ENCODE data around the gene ADAMTS14. TPM values are rescaled to one million over a fixed set of nuclear protein-coding genes. Genes with fewer than 3 reads are reported as not detected.

ADAMTS14 gene
- total RNA-seq, 1 experiment from 2014 or later, result 1.6 TPM

DNA sequence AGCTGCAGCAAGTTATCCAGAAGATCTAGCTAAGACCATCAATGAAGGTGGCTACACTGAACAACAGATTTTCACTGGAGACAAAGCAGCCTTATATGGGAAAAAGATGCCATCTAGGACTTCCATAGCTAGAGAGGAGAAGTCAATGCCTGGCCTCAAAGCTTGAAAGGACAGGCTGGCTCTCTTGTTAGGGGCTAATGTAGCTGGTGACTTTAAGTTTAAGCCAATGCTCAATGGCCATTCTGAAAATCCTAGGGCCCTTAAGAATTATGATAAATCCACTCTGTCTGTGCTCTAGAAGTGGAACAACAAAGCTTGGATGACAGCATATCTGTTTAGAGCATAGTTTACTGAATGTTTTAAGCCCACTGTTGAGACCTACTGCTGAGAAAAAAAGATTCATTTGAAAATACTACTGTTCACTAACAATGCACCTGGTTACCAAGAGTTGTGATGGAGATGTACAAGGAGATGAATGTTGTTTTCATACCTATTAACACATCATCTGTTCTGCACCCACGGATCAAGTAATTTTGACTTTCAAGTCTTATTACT lies 13.6 kb upstream of the ADAMTS14 start:
- H2AK5ac ChIP-seq (ENCODE audit: insufficient read length, low read length), result no peak overlapping the region
- H4K91ac ChIP-seq (ENCODE audit: insufficient read length, low read depth, low read length), result no peak overlapping the region
- no peaks in the 10 kb centered on the region for H3K79me1 ChIP-seq (ENCODE audit: insufficient read depth, low read depth, low read length, poor library complexity, severe bottlenecking)
- H4K8ac ChIP-seq (replicated peaks; ENCODE audit: insufficient read length, low read depth, low read length), result no peak overlapping the region
- Mint-ChIP-seq H3K9me3 (peaks cover 10 to 14% of the 10 kb centered on the region in 2 experiments; a peak in 3 of 5 replicates), H3K27ac (no peak overlapping the region), H3K36me3 (ENCODE audit: insufficient read depth in 1 of 3, low read depth in 3 of 3) (peaks cover 0 to 9% (median 0%) of the 10 kb centered on the region in 3 experiments; a peak in 2 of 7 replicates), H3K27me3 (ENCODE audit: low read depth) (no peaks in the 10 kb centered on the region), H3K4me1 (peaks cover 13 to 15% of the 10 kb centered on the region in 2 experiments), H3K4me3 (no peak overlapping the region)
- no peak overlapping the region for H3K9ac ChIP-seq (ENCODE audit: extremely low read depth, insufficient read length, low read length)
- H2BK20ac ChIP-seq (ENCODE audit: low read depth, low read length, poor library complexity, severe bottlenecking), result no peak overlapping the region
- H3K79me2 ChIP-seq (ENCODE audit: insufficient read depth, low read length), result no peaks in the 10 kb centered on the region
- H3K4ac ChIP-seq (ENCODE audit: low read depth, low read length), result no peak overlapping the region
- no peak overlapping the region for H2BK15ac ChIP-seq (ENCODE audit: low read depth, low read length)
- TF ChIP-seq, protein P1, sequence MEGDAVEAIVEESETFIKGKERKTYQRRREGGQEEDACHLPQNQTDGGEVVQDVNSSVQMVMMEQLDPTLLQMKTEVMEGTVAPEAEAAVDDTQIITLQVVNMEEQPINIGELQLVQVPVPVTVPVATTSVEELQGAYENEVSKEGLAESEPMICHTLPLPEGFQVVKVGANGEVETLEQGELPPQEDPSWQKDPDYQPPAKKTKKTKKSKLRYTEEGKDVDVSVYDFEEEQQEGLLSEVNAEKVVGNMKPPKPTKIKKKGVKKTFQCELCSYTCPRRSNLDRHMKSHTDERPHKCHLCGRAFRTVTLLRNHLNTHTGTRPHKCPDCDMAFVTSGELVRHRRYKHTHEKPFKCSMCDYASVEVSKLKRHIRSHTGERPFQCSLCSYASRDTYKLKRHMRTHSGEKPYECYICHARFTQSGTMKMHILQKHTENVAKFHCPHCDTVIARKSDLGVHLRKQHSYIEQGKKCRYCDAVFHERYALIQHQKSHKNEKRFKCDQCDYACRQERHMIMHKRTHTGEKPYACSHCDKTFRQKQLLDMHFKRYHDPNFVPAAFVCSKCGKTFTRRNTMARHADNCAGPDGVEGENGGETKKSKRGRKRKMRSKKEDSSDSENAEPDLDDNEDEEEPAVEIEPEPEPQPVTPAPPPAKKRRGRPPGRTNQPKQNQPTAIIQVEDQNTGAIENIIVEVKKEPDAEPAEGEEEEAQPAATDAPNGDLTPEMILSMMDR (conservative IDR thresholded peaks at IDR 0.05), result no peak
- H2BK5ac ChIP-seq (ENCODE audit: insufficient read length, low read length), result no peak overlapping the region
- no peaks in the 10 kb centered on the region for H3K23me2 ChIP-seq (ENCODE audit: insufficient read length, low read depth, low read length, poor library complexity, severe bottlenecking)
- no peak for DNase-seq
- H2AFZ ChIP-seq (ENCODE audit: low read length), result no peak overlapping the region
- no peak overlapping the region for H2BK120ac ChIP-seq (ENCODE audit: low read depth, low read length, poor library complexity, severe bottlenecking)
- no peak overlapping the region for H3K23ac ChIP-seq (ENCODE audit: insufficient read length, low read depth, low read length)
- WGBS (ENCODE audit: extremely low coverage, insufficient read length, low lambda C conversion rate), result no CpG with 5 or more reads among the region's 1 CpG
- H4K5ac ChIP-seq (ENCODE audit: insufficient read length, low read depth, low read length), result no peak overlapping the region
- H3K27ac ChIP-seq (ENCODE audit: insufficient read length, low read depth, low read length), result no peak overlapping the region
- H3K18ac ChIP-seq (ENCODE audit: insufficient read length, low read depth, low read length), result no peak overlapping the region
- H3K56ac ChIP-seq (ENCODE audit: insufficient read length, low read depth, low read length), result no peak overlapping the region
- no peaks in the 10 kb centered on the region; the same call in 1 of the 2 replicates for H3K4me1 ChIP-seq (ENCODE audit: insufficient read depth, low read length)
- H3K27me3 ChIP-seq (ENCODE audit: insufficient read depth, low read length), result peaks cover 1% of the 10 kb centered on the region; the same call in 1 of the 2 replicates
- no peak overlapping the region for H3K4me2 ChIP-seq (ENCODE audit: insufficient read depth, insufficient read length, low read length)
- no peak overlapping the region for H3T11ph ChIP-seq (ENCODE audit: low read length)
- peaks cover 5% of the 10 kb centered on the region for H3K9me3 ChIP-seq (ENCODE audit: control insufficient read depth, low read depth, low read length)
- no peaks in the 10 kb centered on the region for H4K20me1 ChIP-seq (ENCODE audit: control insufficient read depth, insufficient read depth, insufficient read length)
- no peak overlapping the region for H3K14ac ChIP-seq (ENCODE audit: insufficient read depth, low read length)
- H2BK12ac ChIP-seq (ENCODE audit: insufficient read length, low read depth, low read length), result no peak overlapping the region
